GM13976 (cell line): Measurements from ENCODE around the gene GPR156.
"Not testable (repeated sequence)": the region's sequence is repeated elsewhere in the genome, so short reads cannot be mapped to it uniquely, and the experiment has no call there.

Experiments used
- DNase-seq: peaks from one replicate; pipeline ENCODE4 v3.0.0; 2012; ENCODE audit warnings: low spot score
- CTCF ChIP-seq: IDR thresholded peaks from 2 replicates; pipeline ENCODE4 v1.5.1; 2012; ENCODE audit warnings: borderline replicate concordance, mild to moderate bottlenecking; ENCODE audit not compliant: insufficient read depth; ENCODE audit errors: extremely low read depth, missing control alignments, control extremely low read depth
- in situ Hi-C: fragments of 300-500 bp; cut with MboI; formaldehyde crosslinking; loops from one replicate; pipeline ENCODE4 v1.12.0; 2022; ENCODE audit warnings: low sequenced_read_pairs, mixed read lengths, inconsistent platforms; ENCODE audit not compliant: unreplicated experiment

Gene GPR156

GRCh38 chr3:120163026-120163425, 122.0 kb downstream of the GPR156 start:
- no peak for TF ChIP-seq CTCF
- in situ Hi-C loops = no loop called here
- no peak for DNase-seq

GRCh38 chr3:120162400-120162799, 122.6 kb downstream of the GPR156 start:
- in situ Hi-C loops = no loop called here
- TF ChIP-seq CTCF = no peak
- DNase-seq = no peak

GRCh38 chr3:120161902-120162301, 123.1 kb downstream of the GPR156 start:
- no peak for DNase-seq
- TF ChIP-seq CTCF = no peak
- in situ Hi-C loops = no loop called here

- in situ Hi-C loops = no loop called here
- DNase-seq = no peak
- TF ChIP-seq CTCF = no peak
These were observed 125.0 kb downstream of the GPR156 start for GRCh38 chr3:120160050-120160449.

GRCh38 chr3:120157681-120158080, 127.3 kb downstream of the GPR156 start:
- in situ Hi-C loops = no loop called here
- no peak for TF ChIP-seq CTCF
- no peak for DNase-seq

GRCh38 chr3:120157113-120157512, 127.9 kb downstream of the GPR156 start:
- no peak for TF ChIP-seq CTCF
- in situ Hi-C loops = no loop called here
- no peak for DNase-seq

- in situ Hi-C loops = no loop called here
- no peak for DNase-seq
- no peak for TF ChIP-seq CTCF
These were observed 128.3 kb downstream of the GPR156 start for GRCh38 chr3:120156699-120157098.

GRCh38 chr3:120155694-120156093, 129.3 kb downstream of the GPR156 start:
- DNase-seq, in situ Hi-C loops: not testable (repeated sequence)
